ENCODE results near the gene GCN1. TPM values are rescaled to one million over a fixed set of nuclear protein-coding genes. Genes with fewer than 3 reads are reported as not detected.

GCN1 gene
- total and polyA plus RNA-seq, 10 of the 15 experiments (the other 5 are each of a cell fraction or from before 2014, with no cell fraction given): 10.8 to 150 (median 58.3) TPM

GRCh38 chr12:120116792-120117651 is 77.5 kb downstream of the GCN1 start (continued):
- TF ChIP-seq ATF7 (IDR thresholded peaks at IDR 0.05; ENCODE audit: low read depth): no peak
- TF ChIP-seq PKNOX1 (IDR thresholded peaks at IDR 0.05): peak; percentile 80
- no peak for TF ChIP-seq RFX5 (IDR thresholded peaks at IDR 0.05; ENCODE audit: low read depth, low read length)
- no peak for TF ChIP-seq SUZ12 (IDR thresholded peaks at IDR 0.05; ENCODE audit: unreplicated experiment)
- TF ChIP-seq TBL1XR1 (IDR thresholded peaks at IDR 0.05; ENCODE audit: low read depth, low read length): peak; percentile 24; the same call in 1 of the 2 replicates
- TF ChIP-seq SKIL (IDR thresholded peaks at IDR 0.05; ENCODE audit: low read depth, poor library complexity, severe bottlenecking): no peak
- no peak for TF ChIP-seq BMI1 (IDR thresholded peaks at IDR 0.05; ENCODE audit: borderline replicate concordance)
- peak; percentile 92 for TF ChIP-seq NKRF (conservative IDR thresholded peaks at IDR 0.05)
- no peak for TF ChIP-seq KLF5 (IDR thresholded peaks at IDR 0.05; ENCODE audit: partially characterized antibody)
- peak; percentile 64 for TF ChIP-seq ATF3 (IDR thresholded peaks at IDR 0.05; ENCODE audit: borderline replicate concordance, extremely low read depth, low read depth, low read length)
- TF ChIP-seq RELB (IDR thresholded peaks at IDR 0.05; ENCODE audit: low read depth): no peak; the same call in 1 of the 2 replicates
- TF ChIP-seq YY1 (IDR thresholded peaks at IDR 0.05; ENCODE audit: low read depth, low read length): 0 out of 2 replicates have a peak, but pooled peaks have one; percentile 15
- no peak for TF ChIP-seq HSF1 (IDR thresholded peaks at IDR 0.05; ENCODE audit: low read depth, low read length)
- TF ChIP-seq ZNF384 (IDR thresholded peaks at IDR 0.05; ENCODE audit: borderline replicate concordance, low read depth, low read length): no peak
- TF ChIP-seq E4F1 (IDR thresholded peaks at IDR 0.05; ENCODE audit: borderline replicate concordance, partially characterized antibody): no peak
